ENCODE data around the gene DGKD. TPM values are rescaled to one million over a fixed set of nuclear protein-coding genes. Genes with fewer than 3 reads are reported as not detected.

DGKD gene
- total and polyA plus RNA-seq, 12 donors = 6.8 to 43.8 (median 16.5) TPM

- intact Hi-C loops (cut with DNase I) = no loop called here
- H3K27ac ChIP-seq = no peak overlapping the region
- peaks cover 0 to 7% of the 10 kb centered on the region in 2 donors for H3K4me1 ChIP-seq (replicated peaks in 1 of 2)
- DNase-seq = no peak
- H3K27me3 ChIP-seq = no peaks in the 10 kb centered on the region
- 79 to 88% (median 83%) methylated on average over 10 of the region's 10 CpGs for WGBS, 4 donors
- TF ChIP-seq POLR2A (IDR thresholded peaks at IDR 0.05) = no peak
- no peak for TF ChIP-seq CTCF (IDR thresholded peaks at IDR 0.05)
- no peak overlapping the region for H3K4me3 ChIP-seq
- no peaks in the 10 kb centered on the region for H3K9me3 ChIP-seq (replicated peaks in 1 of 3)
- no peaks in the 10 kb centered on the region for H3K36me3 ChIP-seq (replicated peaks in 1 of 2)
Measured at GRCh38 chr2:233375490-233376314, 21.4 kb downstream of the DGKD start.

GRCh38 chr2:233379034-233379433 is 24.7 kb downstream of the DGKD start:
- no peak for TF ChIP-seq CTCF (IDR thresholded peaks at IDR 0.05)
- no peak for TF ChIP-seq POLR2A (IDR thresholded peaks at IDR 0.05)
- H3K27ac ChIP-seq = no peak overlapping the region
- H3K9me3 ChIP-seq (replicated peaks in 1 of 3) = no peaks in the 10 kb centered on the region
- DNase-seq = no peak
- no peaks in the 10 kb centered on the region for H3K36me3 ChIP-seq (replicated peaks in 1 of 2)
- H3K27me3 ChIP-seq = no peaks in the 10 kb centered on the region
- intact Hi-C loops (cut with DNase I) = no loop called here
- no peak overlapping the region for H3K4me3 ChIP-seq
- WGBS, 4 donors = 87 to 95% (median 91%) methylated on average over 6 of the region's 6 CpGs
- no peaks in the 10 kb centered on the region for H3K4me1 ChIP-seq (replicated peaks in 1 of 2)

GRCh38 chr2:233379441-233379840 is 25.1 kb downstream of the DGKD start:
- TF ChIP-seq POLR2A (IDR thresholded peaks at IDR 0.05) (no peak), CTCF (IDR thresholded peaks at IDR 0.05) (no peak)
- 62 to 82% (median 69%) methylated on average over 1 of the region's 1 CpG for WGBS, 4 donors
- H3K4me3 ChIP-seq = no peak overlapping the region
- H3K27me3 ChIP-seq = no peaks in the 10 kb centered on the region
- no peaks in the 10 kb centered on the region for H3K4me1 ChIP-seq (replicated peaks in 1 of 2)
- no peaks in the 10 kb centered on the region for H3K36me3 ChIP-seq (replicated peaks in 1 of 2)
- intact Hi-C loops (cut with DNase I) = no loop called here
- H3K9me3 ChIP-seq (replicated peaks in 1 of 3) = no peaks in the 10 kb centered on the region
- H3K27ac ChIP-seq = no peak overlapping the region
- DNase-seq = no peak

- Histone ChIP-seq H3K4me3 (no peak overlapping the region), H3K4me1 (replicated peaks in 1 of 2) (no peaks in the 10 kb centered on the region), H3K27ac (no peak overlapping the region), H3K27me3 (no peaks in the 10 kb centered on the region), H3K36me3 (replicated peaks in 1 of 2) (no peaks in the 10 kb centered on the region), H3K9me3 (replicated peaks in 1 of 3) (no peaks in the 10 kb centered on the region)
- no peak for TF ChIP-seq POLR2A (IDR thresholded peaks at IDR 0.05)
- no peak for TF ChIP-seq CTCF (IDR thresholded peaks at IDR 0.05)
- intact Hi-C loops (cut with DNase I) = no loop called here
- 91 to 94% (median 93%) methylated on average over 12 to 13 of the region's 13 CpGs for WGBS, 4 donors
- DNase-seq = no peak
Measured at GRCh38 chr2:233380132-233380895, 26.0 kb downstream of the DGKD start.
